ENCODE data around the gene FBXL13. TPM values are rescaled to one million over a fixed set of nuclear protein-coding genes. Genes with fewer than 3 reads are reported as not detected.
A peak's percentile ranks its signal among the peaks of the same experiment; 100 is the strongest.
"Not testable (repeated sequence)": the region's sequence is repeated elsewhere in the genome, so short reads cannot be mapped to it uniquely, and the experiment has no call there.

FBXL13 gene
- total RNA-seq, 1 experiment from 2014 or later, result 40.6 TPM

- DNase-seq (ENCODE audit: extremely low read depth, low read depth), result no peak
Observed at GRCh38 chr7:103031024-103031423, 43.6 kb downstream of the FBXL13 start.

- no peak for DNase-seq (ENCODE audit: extremely low read depth, low read depth)
Observed at GRCh38 chr7:103025341-103025740, 49.3 kb downstream of the FBXL13 start.

- DNase-seq (ENCODE audit: extremely low read depth, low read depth), result not testable (repeated sequence)
Observed at GRCh38 chr7:103023578-103023977, 51.0 kb downstream of the FBXL13 start.

- not testable (repeated sequence) for DNase-seq (ENCODE audit: extremely low read depth, low read depth)
Observed at GRCh38 chr7:103021490-103021889, 53.1 kb downstream of the FBXL13 start.

GRCh38 chr7:103020876-103021275 lies 53.7 kb downstream of the FBXL13 start:
- DNase-seq (ENCODE audit: extremely low read depth, low read depth), result not testable (repeated sequence)

- DNase-seq (ENCODE audit: extremely low read depth, low read depth), result not testable (repeated sequence)
Observed at GRCh38 chr7:103018295-103018694, 56.3 kb downstream of the FBXL13 start.

GRCh38 chr7:103011650-103012049 lies 62.9 kb downstream of the FBXL13 start:
- DNase-seq (ENCODE audit: extremely low read depth, low read depth), result no peak

GRCh38 chr7:103010211-103010610 lies 64.4 kb downstream of the FBXL13 start:
- no peak for DNase-seq (ENCODE audit: extremely low read depth, low read depth)

GRCh38 chr7:103009466-103010185 lies 65.0 kb downstream of the FBXL13 start:
- DNase-seq (ENCODE audit: extremely low read depth, low read depth), result no peak

GRCh38 chr7:103003004-103003403 lies 71.6 kb downstream of the FBXL13 start:
- DNase-seq (ENCODE audit: extremely low read depth, low read depth), result no peak

- DNase-seq (ENCODE audit: extremely low read depth, low read depth), result no peak
Observed at GRCh38 chr7:103001210-103001609, 73.4 kb downstream of the FBXL13 start.

GRCh38 chr7:102996957-102997356 lies 77.6 kb downstream of the FBXL13 start:
- DNase-seq (ENCODE audit: extremely low read depth, low read depth), result no peak

GRCh38 chr7:102995609-102996008 lies 79.0 kb downstream of the FBXL13 start:
- not testable (repeated sequence) for DNase-seq (ENCODE audit: extremely low read depth, low read depth)

GRCh38 chr7:102994567-102994966 lies 80.0 kb downstream of the FBXL13 start:
- DNase-seq (ENCODE audit: extremely low read depth, low read depth), result no peak

- DNase-seq (ENCODE audit: extremely low read depth, low read depth), result no peak
Observed at GRCh38 chr7:102993718-102994029, 80.9 kb downstream of the FBXL13 start.

- DNase-seq (ENCODE audit: extremely low read depth, low read depth), result peak; percentile 54
Observed at GRCh38 chr7:102992938-102993717, 81.5 kb downstream of the FBXL13 start.

- DNase-seq (ENCODE audit: extremely low read depth, low read depth), result no peak
Observed at GRCh38 chr7:102992509-102992937, 82.1 kb downstream of the FBXL13 start.

GRCh38 chr7:102991540-102992214 lies 82.9 kb downstream of the FBXL13 start:
- DNase-seq (ENCODE audit: extremely low read depth, low read depth), result peak; percentile 88

- no peak for DNase-seq (ENCODE audit: extremely low read depth, low read depth)
Observed at GRCh38 chr7:102991077-102991539, 83.5 kb downstream of the FBXL13 start.

GRCh38 chr7:102990642-102991041 lies 84.0 kb downstream of the FBXL13 start:
- DNase-seq (ENCODE audit: extremely low read depth, low read depth), result no peak
